Activated CD8-positive, alpha-beta memory T cell treated with anti-CD3 and anti-CD28 coated beads, Interleukin-2, amount 50 U/mL, for 48 hours (primary cell): ENCODE measurements around the gene TPSG1.
"Not testable (repeated sequence)": the region's sequence is repeated elsewhere in the genome, so short reads cannot be mapped to it uniquely, and the experiment has no call there.

ENCODE experiments used
- DNase-seq: peaks from one replicate; pipeline ENCODE4 v3.0.0-alpha.2; 2020

Gene TPSG1

DNA sequence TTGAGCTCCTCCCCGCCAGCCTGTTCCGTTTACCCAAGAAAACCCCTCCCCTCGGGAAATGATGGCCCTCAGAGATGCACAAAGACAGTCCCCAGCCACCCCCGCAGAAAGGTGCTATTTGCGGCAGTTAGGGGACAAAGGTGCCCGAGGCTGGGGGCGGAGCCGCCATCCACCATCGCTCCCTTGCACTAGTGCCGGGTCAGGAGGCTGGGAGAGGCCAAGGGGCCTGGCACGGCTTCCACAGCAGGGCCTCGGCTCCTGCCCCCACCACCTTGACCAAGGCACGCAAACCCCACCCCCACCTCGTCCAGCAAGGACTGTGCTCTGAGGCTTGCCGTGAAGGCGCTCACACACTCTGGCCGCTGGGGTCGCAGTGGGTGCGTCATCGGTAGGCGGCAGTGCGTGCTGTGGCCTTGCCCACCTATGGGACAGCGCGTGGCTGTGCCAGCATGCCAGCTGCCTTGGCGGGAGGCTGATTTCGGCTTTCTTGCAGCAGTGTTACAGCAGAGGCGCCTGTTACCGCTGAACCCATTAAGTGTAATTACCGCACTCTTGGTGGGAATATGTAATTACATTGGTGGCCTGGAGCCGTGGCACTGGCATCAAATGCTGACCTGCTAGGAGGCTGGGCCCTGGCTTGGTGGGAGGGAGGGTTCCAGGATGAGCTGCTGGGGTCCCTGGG, 31.8 kb downstream of the TPSG1 start:
- no peak for DNase-seq

DNA sequence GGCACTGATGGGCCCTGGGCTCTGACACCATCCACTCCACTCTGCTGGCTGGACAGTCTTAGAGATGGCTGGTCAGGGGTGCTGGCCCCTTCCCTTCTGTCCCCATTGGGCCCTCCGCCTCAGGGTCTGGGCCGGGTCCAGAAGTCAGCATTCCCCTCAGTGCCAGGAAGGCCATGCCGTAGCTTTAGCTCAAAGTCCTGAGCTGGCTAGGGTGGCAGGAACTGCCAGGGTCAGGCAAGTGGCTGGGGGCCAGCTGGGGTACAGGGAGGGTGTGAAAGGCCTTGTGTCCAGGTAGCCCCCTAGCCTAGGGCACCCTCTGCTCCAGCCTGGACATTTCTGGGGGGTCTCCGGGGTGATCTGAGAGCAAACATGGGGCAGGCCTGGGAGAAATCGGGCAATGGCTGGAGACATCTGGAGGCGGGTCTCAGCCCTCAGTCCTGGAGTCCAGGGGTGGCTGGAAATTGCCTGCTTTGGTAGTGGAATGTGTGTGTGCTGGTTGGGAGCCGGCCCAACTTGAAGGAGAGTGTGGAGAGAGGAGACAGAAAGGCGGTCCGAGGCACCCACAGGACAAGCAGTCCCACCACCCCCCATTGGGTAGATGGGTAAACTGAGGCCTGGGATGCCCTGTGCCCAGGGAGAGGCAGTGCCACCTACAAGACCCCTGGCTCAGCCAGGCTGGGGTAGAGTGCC, 32.5 kb downstream of the TPSG1 start:
- DNase-seq: no peak

DNA sequence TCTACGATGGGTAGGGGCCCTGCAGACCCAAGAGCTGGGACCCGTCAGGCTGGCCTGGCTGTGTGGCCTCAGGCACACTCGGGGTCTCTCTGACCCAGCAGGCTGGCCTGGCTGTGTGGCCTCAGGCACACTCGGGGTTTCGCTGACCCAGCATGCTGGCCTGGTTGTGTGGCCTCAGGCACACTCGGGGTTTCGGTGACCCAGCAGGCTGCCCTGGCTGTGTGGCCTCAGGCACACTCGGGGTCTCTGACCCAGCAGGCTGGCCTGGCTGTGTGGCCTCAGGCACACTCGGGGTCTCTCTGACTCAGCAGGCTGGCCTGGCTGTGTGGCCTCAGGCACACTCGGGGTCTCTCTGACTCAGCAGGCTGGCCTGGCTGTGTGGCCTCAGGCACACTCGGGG, 34.3 kb downstream of the TPSG1 start:
- DNase-seq: not testable (repeated sequence)

DNA sequence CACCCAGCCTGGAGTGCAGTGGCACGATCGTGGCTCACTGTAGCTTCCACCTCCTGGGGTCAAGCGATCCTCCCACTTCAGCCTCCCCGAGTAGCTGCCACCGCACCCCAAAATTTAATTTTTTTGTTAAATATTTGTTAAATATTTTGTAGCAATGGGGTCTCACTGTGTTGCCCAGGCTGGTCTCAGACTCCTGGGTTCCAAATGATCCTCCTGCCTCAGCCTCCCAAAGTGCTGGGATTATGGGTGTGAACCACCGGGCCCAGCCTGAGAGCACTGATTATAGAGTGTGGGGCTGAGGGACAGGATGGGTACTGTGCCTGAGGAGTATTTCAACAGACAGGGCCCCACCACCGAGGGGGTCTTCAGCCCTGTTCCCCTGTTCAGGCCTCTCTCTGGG, 35.6 kb downstream of the TPSG1 start:
- no peak for DNase-seq

DNA sequence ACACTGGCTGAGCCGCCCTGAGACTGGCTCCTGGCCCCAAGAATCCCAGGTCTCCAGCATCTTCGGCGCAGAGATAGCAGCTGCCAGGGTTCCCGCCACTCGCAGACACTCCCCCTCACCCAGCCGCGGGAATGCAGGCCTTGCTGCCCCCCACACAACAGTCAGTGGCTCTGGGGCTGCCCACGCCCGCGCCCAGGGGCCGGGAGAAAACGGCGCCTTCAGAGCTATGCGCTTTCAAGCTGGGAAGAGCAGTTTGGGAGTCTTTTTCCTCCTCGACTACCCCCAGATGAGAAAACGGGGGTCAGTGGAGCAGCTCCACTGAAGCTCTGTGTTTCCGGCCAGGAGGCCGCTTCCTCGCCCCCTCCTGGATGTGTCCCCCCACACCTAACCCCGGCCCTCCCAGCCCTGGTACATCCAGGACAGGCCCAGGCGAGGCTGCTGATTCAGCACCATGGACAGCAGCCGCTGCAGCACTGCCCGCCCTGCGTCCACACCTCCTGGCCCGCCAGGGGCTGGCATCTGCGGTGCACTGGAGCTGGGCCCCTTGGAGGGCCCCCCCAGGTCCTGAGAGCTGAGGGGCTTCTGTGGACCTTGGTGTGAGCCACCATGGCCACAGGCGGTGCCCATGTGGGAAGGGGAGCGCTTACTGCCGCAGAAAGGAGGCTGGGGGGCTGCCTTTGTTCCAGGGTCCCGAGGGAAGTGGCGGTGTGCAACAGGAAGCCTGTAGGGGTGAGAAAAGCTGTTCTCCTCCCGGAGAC, 36.5 kb downstream of the TPSG1 start:
- peak; percentile 78 for DNase-seq

DNA sequence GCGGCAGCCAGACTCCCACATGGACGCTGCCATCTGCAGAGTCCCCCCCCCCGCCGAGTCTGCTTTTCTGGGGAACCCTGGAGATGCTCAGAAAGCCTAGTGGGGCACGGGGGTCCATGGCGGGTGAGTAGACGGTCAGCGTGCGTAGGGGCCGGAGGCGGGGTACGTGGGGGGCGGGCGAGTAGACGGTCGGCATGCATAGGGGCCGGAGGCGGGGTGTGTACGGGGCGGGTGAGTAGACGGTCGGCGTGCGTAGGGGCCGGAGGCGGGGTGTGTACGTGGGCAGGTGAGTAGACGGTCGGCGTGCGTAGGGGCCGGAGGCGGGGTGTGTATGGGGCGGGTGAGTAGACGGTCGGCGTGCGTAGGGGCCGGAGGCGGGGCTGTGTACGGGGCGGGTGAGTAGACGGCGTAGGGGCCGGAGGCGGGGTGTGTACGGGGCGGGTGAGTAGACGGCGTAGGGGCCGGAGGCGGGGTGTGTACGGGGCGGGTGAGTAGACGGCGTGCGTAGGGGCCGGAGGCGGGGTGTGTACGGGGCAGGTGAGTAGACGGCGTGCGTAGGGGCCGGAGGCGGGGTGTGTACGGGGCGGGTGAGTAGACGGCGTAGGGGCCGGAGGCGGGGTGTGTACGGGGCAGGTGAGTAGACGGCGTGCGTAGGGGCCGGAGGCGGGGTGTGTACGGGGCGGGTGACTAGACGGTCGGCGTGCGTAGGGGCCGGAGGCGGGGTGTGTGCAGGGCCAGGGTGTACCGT, 39.4 kb downstream of the TPSG1 start:
- DNase-seq: not testable (repeated sequence)

DNA sequence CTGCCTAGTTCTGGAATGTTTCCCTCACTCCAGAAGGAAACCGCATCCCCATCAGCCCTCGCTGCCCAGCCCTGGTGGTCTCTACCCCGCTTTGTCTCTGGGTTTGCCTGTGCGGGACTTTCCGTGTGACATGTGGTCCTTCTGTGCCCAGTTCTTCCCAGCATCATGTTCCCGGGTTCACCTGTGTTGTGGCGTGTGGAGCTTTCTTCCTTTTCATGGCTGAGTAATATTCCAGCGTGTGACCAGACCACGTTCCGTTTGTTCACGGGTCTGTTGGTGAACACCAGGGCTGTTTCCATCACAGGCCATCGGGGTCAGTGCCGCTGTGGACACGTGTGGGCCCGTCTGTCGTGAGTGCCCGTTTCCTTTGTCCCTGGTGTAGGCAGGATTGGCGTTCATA, 40.1 kb downstream of the TPSG1 start:
- DNase-seq: no peak

DNA sequence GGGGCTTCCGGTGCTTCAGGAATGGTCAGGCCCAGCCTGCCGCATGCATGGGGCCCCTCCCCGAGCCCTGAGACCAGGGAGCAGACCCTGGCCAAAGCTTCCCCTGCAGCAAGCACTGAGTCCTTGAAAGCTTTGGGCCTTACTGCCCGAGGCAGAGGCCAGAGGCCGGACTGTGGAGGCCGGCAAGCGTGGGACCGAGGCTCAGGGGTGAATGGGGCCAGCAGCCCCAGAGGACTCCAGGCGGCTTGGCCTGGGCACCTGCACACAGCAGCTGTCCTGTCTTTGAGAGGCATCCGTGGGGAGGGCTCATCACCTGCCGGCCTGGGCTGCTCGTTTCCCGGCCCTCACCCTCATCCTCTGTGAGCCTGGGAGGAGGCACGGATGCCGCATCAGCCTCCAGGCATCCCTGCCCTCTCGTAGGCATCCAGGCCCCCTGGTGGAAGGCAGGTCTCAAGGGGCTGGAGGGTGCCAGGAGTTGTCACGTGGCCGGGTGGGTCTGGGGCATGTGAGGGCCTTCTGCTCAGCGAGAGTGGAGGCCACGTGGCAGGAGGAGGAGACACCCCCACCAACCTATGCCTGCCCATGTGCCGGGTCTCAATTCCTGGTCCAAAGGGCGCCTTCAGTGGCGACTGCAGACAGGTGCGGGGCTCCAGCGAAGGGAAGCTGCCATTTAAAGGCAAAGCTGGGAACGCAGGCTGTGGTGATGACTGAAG, 40.8 kb downstream of the TPSG1 start:
- no peak for DNase-seq

DNA sequence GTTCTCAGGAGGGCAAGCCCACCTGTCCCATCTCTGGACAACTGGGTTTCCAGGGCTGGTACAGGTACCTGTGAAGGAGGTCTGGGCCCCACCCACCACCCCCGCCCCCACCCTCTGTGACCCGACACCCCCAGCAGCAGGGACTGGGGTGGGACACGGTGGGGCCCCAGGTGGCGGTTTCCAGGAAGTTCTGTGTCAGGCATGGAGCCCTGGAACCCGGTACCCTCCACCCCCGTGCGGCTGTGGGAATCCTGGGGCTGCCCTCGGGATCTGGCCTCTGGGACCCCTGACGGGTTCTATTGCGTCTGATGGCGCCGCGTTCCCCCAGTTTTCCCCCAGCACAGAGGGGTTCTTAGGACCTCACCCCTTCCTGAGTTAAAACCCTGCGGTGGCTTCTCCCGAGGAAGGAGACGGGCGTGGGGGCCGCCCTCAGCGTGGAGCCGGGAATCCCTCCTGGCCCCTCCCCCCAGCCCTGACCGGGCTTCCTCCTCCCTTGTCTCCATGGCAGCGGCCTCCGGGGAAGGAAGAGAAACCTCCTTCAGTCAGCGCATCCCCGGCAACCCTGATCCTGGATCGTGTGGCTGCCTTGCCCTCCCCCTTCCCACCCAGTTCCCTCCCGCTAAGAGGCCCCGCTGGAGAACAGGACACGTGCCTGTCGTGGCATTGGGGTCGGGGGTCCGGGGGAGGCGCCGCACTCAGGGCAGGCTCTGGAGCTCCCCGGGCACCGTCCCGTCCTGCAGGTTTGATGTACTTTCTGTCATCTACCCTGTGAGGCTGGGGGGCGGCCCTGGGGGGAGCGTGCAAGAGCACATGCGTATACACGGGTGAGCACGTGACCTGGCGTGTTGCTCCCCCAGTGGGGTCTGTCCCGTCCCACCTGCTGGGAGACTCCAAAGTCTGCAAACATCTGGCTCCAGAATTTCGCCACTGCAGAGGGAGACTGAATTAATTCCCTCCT, 41.8 kb downstream of the TPSG1 start:
- DNase-seq: no peak

DNA sequence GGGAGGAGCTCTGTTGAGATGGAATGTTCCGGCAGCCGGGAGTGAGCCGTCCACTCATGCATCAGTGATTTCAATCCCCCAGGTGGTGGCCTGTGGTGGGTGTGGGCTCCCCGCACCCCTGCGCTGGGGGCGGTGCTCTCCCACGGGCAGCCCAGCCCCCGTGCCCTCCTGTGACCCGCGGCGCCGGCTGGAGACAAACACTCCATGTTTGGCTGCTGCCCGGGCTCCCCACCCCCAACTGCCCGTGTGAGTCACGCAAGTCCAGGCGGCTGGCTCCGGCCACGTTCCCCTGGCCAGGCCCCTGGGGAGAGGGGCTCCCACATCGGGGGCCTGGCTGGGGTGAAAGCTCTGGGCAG, 42.8 kb downstream of the TPSG1 start:
- no peak for DNase-seq

DNA sequence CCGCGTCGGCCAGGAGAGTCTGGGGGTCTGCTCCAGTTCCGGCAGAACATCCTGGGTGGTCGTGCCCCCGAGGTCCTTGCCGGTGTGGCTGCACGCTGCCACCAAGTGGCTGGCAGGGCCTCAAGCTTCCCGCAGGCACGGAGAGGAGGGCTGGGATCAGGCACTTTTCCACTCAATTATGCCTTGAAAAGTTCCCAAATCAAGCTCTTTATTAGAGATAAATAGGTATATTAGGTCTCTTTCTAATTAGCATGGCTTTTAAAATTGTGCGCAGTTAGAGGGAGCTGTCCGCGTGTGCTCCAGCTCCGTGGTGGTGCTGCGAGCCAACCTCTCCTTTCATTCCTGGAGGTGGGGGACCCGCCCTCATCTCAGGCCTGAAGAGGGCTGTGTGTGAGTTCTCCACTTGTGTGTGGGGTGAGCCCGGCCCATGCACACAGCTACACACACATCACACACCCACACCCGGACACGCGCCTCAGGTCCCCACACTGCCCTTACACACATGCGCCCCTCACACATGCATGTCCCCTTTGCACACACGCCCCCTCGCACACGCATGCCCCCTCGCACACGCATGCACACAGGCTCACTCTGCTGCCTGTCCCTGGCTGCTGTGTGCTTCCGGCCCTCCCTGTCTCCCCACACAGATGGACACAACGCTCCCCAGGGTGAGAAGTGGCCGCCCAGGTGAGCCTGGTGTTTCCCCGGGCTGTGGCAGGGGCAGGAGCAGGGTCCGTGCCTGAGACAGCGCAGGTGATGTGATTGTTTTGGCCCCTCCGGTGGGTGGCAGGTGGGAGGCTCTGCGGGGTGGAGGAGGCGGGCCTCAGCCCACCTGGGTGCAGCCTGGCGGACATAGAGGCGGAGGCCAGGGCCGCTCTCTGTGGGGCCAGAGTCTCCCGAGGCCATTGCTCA, 43.4 kb downstream of the TPSG1 start:
- no peak for DNase-seq

DNA sequence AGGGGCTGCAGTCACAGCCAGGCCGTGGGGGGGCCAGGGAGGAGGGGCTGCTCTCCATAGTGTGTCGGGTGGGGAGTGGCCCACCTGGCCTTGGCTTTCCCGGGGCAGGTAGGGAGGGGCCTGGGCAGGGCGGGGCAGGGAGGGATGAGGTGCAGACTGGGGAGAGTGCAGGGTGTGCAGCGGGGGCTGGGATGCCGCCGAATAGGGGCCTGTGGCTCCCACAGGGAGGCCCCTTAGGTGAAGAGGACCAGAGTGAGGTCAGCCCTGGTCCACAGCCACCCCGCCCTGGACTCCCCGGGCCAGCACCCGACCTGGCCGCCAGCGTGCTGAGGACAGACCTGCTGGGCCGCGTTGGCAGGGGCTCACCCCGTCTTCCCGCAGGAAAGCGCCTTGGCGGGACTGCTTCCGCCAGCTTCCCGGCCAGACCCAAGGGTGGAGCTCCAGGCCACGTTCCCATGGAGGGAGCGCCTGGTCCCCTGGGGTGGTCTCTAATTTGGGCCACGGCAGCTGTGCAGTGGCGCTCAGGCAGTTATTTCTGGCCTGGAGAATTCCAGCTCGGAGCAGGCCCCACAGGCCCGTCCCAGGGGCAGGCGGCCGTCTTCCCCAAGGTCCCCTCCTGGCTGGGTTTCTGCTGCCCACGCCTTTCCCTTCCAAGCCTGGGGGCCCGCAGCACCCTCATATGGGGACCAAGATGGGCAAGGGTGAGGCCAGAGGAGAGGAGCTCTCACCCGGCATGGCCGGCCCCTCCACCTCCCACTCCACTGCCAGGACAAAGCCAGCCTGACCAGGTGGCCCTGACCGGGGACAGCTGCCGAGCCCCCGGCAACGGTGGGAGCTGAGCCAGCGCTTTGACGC, 44.3 kb downstream of the TPSG1 start:
- no peak for DNase-seq

DNA sequence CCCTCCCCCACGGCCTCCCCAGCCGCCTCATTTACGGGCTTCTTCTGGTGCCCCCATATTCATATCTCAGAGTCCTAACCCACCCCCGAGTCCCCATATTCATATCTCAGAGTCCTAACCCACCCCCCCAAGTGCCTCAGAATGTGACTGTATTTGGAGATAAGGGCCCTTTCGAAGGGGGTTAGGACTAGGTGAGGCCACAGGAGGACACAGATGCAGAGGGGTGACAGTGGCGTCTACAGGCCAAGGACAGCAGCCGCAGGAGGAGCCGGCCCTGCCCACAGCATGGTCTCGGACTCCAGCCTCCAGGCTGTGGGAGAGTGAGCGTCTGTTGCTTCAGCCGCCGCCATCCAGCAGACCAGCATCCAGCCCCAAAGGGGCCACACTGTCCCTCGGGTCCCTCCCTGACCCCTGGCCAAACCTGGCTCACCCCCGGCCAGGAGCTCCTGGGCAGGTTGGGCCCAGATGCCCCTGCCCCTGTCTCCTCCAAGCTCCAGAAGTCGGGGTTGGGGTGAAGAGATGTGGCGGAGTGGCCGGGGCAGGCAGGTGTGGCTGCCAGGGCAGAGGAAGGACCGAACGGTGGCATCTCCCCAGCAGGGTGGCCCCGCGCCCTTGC, 46.7 kb downstream of the TPSG1 start:
- DNase-seq: no peak

DNA sequence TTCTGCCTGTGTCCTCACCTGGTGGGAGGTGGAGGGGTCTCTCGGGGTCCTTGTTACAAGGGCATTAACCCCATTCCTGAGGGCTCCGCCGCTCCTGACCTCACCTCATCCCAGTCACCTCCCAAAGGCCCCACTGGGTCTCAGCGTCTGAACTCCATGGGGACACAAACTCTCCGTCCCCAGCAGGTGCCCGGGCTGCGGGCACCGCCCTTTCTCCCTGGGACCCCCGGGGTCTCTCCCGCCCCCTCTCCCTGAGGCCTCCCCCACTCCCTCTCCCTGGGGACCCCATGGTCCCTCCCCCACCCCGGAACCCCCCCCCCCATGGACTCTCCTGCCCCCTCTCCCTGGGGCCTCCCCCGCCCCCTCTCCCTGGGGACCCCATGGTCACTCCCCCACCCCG, 47.3 kb downstream of the TPSG1 start:
- no peak for DNase-seq

DNA sequence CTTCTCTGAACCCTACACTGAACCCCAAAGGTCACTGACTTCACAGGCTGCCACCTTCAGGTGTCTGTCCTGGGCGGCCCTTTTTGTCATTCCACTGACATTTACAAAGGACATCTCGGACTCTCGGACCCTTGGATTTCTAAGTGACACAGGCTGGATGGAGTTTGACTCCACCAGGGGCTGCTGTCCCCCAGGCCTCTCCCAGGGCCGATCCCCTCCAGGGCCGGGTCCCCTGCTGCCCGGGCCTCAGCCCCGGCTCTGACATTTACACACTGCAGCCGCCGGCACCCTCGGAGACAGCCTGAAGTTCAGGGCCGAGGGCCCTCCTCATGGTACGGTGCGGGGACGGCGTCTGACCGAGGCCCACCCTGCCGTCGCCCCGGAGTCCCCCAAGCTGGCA, 48.0 kb downstream of the TPSG1 start:
- DNase-seq: no peak

DNA sequence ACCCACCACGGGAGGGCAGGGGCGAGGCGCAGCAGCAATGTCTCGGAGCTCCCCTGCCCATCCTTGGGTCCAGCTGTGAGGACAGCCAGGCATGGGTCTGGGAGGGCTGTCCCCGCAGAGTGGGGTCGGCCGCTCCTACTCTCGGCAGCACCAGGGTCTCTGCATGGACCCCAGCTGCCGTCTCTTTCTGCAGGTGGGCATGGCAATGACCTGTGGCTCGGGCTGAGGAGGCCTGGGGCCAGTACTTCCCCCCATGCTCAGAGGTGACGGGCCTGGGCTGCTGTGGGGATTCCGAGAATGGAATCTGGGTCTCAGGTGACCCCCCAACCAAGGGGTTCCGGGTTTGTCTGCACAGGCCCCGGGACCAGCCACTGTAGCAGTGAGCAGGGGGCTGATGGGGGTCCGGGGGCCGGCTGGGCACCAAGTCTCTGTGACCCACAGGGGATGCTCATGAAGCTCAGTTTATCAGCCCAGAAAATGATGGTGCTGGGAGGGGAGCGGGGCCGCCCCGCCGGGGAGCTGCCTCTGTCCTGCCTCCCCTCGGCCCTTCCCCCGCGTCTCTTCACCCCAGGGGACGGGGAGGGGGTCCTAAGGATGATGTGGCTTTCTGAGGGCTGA, 48.7 kb downstream of the TPSG1 start:
- DNase-seq: no peak

DNA sequence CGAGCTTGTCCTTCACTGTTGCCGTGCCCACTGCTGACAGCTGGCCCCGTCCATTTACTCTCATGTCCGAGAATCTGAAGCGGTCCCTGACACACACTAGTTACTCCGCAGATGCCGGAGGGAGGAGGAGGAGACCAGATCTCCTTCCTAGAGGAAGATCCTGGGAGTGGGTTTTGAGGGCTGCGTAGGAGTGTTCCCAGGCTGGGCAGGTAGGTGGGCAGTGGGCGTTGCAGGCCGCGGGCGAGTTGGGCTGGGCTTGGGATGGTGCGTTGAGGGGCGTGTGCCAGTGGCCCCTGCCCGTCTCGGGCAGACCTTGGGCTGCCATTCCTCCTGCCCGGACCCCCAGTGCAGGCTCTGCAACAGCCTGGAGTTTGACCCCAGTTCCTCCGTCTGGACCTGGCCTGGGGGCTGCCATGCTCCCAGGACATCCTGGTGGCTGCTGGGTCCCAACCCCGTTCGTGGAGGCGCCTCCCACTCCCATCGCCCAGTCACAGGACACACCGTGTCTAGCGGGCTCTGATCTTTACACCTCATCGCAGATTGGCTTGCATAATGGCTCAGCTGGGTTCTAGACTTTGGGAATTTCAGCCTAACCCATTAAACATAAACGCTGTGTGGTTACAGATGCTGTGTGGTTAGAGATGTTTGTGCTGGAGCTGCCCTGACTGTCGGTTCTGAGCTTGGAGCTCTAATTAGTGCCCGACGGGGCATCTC, 49.3 kb downstream of the TPSG1 start:
- DNase-seq: no peak
